B cell (primary cell): ENCODE measurements around the gene LRRC36. TPM values are rescaled to one million over a fixed set of nuclear protein-coding genes. Genes with fewer than 3 reads are reported as not detected.

Experiments used
- ATAC-seq: fragments of 200-7000 bp; cut with Tn5 transposase; one replicate; pipeline ENCODE4 v1.10.0; 2021; ENCODE audit warnings: low read depth, mild to moderate bottlenecking, moderate number of reproducible peaks, moderate library complexity
- CTCF ChIA-PET: fragments of 350-600 bp; sonication (Branson Sonifier 250); formaldehyde crosslinking; loops from one replicate; lab custom pipeline; 2021; ENCODE audit warnings: antibody characterized with exemption, inconsistent platforms; lab: Charles Lee
- POLR2A ChIA-PET: fragments of 350-600 bp; sonication (Branson Sonifier 250); formaldehyde crosslinking; loops from one replicate; lab custom pipeline; 2021; ENCODE audit warnings: antibody characterized with exemption; lab: Charles Lee
- DNase-seq: peaks from one replicate; pipeline ENCODE4 v3.0.0; 2013
- H2AFZ ChIP-seq: 2 replicates; pipeline ENCODE4 v1.6.1; 2012; ENCODE audit warnings: mild to moderate bottlenecking, low read depth, low read length; ENCODE audit not compliant: insufficient read depth, poor library complexity, severe bottlenecking
- H3K27ac ChIP-seq, 2 donors: 1 replicate in 1 of 2; 2 replicates in 1 of 2; pipeline ENCODE4 v1.5.1; 2012 to 2013; ENCODE audit warnings: low read length in 2 of 2, mild to moderate bottlenecking in 2 of 2, moderate library complexity in 1 of 2
- H3K27me3 ChIP-seq, 4 experiments: fragments of 200-600 bp in 1 of 4; sonication (generic) in 1 of 4; replicated peaks in 1 of 4; 1 replicate in 2 of 4; 2 replicates in 2 of 4; pipeline versions ENCODE4 v1.6.1 to v1.7.0; 2013 to 2016; ENCODE audit warnings: low read length in 3 of 4, mild to moderate bottlenecking in 2 of 4, mixed read lengths in 1 of 4, moderate library complexity in 1 of 4; ENCODE audit not compliant: insufficient read depth in 4 of 4, control insufficient read depth in 3 of 4; ENCODE audit errors: control extremely low read depth in 1 of 4
- H3K36me3 ChIP-seq, 2 experiments: replicated peaks in 1 of 2; 1 replicate in 1 of 2; 2 replicates in 1 of 2; pipeline versions ENCODE4 v1.6.1 to v1.7.1; 2013; ENCODE audit warnings: low read length in 1 of 2; ENCODE audit not compliant: insufficient read depth in 2 of 2, control insufficient read depth in 1 of 2; ENCODE audit errors: control extremely low read depth in 1 of 2, extremely low read depth in 1 of 2
- H3K4me1 ChIP-seq, 2 donors: fragments of 200-600 bp in 1 of 2; sonication (generic) in 1 of 2; 1 replicate in 1 of 2; 2 replicates in 1 of 2; pipeline versions ENCODE4 v1.5.1 to v1.6.1; 2013 to 2017; ENCODE audit warnings: low read length in 2 of 2; ENCODE audit not compliant: control insufficient read depth in 2 of 2, insufficient read depth in 2 of 2
- H3K4me2 ChIP-seq: replicated peaks from 2 replicates; pipeline ENCODE3; 2012; ENCODE audit warnings: mild to moderate bottlenecking, low read depth, low read length; ENCODE audit not compliant: poor library complexity, severe bottlenecking
- H3K4me3 ChIP-seq, 5 experiments: fragments of 200-600 bp in 1 of 5; sonication (generic) in 1 of 5; 1 replicate in 3 of 5; 2 replicates in 2 of 5; pipeline versions ENCODE4 v1.5.1 to v1.7.0; 2011 to 2016; ENCODE audit warnings: low read length in 4 of 5, mild to moderate bottlenecking in 4 of 5, low read depth in 2 of 5, control low read depth in 1 of 5, moderate library complexity in 1 of 5; ENCODE audit not compliant: insufficient read depth in 1 of 5; ENCODE audit errors: control extremely low read depth in 1 of 5, extremely low read depth in 1 of 5
- H3K79me2 ChIP-seq: fragments of 200-600 bp; sonication (generic); one replicate; pipeline ENCODE4 v1.6.0; 2016; ENCODE audit warnings: low read length; ENCODE audit not compliant: control insufficient read depth, insufficient read depth
- H3K9ac ChIP-seq: fragments of 200-600 bp; sonication (generic); 2 replicates; pipeline ENCODE4 v1.6.1; 2017; ENCODE audit warnings: mild to moderate bottlenecking, low read length, moderate library complexity
- H3K9me3 ChIP-seq, 3 donors: one replicate each; pipeline versions ENCODE4 v1.6.1 to v1.7.1; 2013; ENCODE audit warnings: low read length in 2 of 3; ENCODE audit not compliant: control insufficient read depth in 2 of 3, insufficient read depth in 1 of 3; ENCODE audit errors: control extremely low read depth in 1 of 3
- H4K20me1 ChIP-seq: 2 replicates; pipeline ENCODE4 v1.6.0; 2012; ENCODE audit warnings: mild to moderate bottlenecking, low read length; ENCODE audit not compliant: insufficient read depth, control insufficient read depth, poor library complexity, severe bottlenecking
- H3K27ac Mint-ChIP-seq: one replicate; pipeline ENCODE4 v1.8.0; 2021; ENCODE audit warnings: mixed read lengths
- H3K27me3 Mint-ChIP-seq: one replicate; pipeline ENCODE4 v1.8.0; 2021; ENCODE audit warnings: mixed read lengths
- H3K4me1 Mint-ChIP-seq: one replicate; pipeline ENCODE4 v1.8.0; 2021; ENCODE audit warnings: mixed read lengths
- H3K4me3 Mint-ChIP-seq: one replicate; pipeline ENCODE4 v1.8.0; 2021; ENCODE audit warnings: mixed read lengths
- H3K9me3 Mint-ChIP-seq: one replicate; pipeline ENCODE4 v1.8.0; 2022; ENCODE audit warnings: mixed read lengths; ENCODE audit not compliant: insufficient read depth
- EZH2 ChIP-seq: IDR thresholded peaks from 2 replicates; pipeline ENCODE4 v1.6.1; 2012; ENCODE audit warnings: borderline replicate concordance, low read depth, mild to moderate bottlenecking, moderate library complexity, low read length; ENCODE audit not compliant: insufficient read depth, poor library complexity, severe bottlenecking
- WGBS: methylation state at CpG from one replicate; pipeline ENCODE4 v1.1.5; 2013; ENCODE audit warnings: missing lambda C conversion rate; ENCODE audit not compliant: insufficient coverage; 5-methylcytosine and 5-hydroxymethylcytosine counted together
- intact Hi-C: fragments of 100-400 bp; cut with micrococcal nuclease; formaldehyde crosslinking; loops from one replicate; pipeline ENCODE4 v1.10.0; 2022
- polyA plus RNA-seq: library from polyadenylated mRNA; depleted of rRNA; stranded (reverse); fragments of >200 nt; gene quantifications from 2 replicates; pipeline ENCODE4 v1.2.3, GENCODE V29; 2012
- total RNA-seq, 2 donors: library from RNA; stranded (reverse); fragments of 120-200 nt in 1 of 2; gene quantifications; 1 replicate in 1 of 2; 2 replicates in 1 of 2; pipeline versions ENCODE4 v1.2.3 to v1.2.4, GENCODE V29; 2013 to 2022
- TF ChIP-seq, protein P1 (sequence below): fragments of 200-600 bp; IDR thresholded peaks from one replicate; pipeline ENCODE4 v1.8.0; 2022; ENCODE audit warnings: antibody characterized with exemption, mild to moderate bottlenecking

The LRRC36 gene
- total and polyA plus RNA-seq, 2 donors (not counting 1 experiment from before 2014, with no cell fraction given): 0.98 TPM; not detected in 1

DNA sequence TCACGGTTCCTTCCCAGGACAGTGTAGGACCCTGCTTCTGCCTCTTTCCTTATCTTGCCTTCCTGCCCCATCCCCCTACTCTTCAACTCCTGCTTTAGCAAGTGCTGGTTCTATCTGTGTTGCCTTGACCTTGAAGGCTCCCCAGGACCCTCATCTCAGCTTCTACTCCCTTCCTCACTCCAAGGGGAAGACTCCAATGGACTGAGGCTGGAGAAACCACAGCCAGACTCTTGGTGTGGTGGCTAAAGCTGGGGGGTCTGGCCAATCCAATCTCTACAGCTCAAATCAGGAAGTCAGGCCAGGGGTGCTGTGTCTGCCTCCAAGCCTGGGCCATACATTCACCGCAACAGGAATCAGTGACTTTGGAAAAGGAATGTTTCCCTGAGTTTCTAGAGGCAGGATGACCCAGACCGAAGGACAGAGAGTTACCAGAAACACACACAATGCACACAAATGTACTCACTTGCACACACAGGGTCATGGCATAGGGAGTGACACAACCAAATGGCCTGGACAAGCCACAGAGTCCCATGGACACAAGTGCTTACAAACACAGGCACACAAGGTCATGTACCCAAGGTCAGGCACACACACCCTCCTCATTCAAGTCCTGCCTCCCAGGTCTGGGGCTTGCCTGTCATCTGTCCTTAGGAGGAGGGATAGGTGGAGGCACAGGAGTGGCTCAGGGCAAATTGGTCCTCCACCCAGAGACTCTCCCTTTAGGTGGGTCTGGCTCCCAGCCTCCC, 102.6 kb downstream of the LRRC36 start:
- ATAC-seq (no peak), DNase-seq (peak; percentile 38)
- H2AFZ ChIP-seq: no peak overlapping the region
- no peaks in the 10 kb centered on the region for H3K9me3 Mint-ChIP-seq
- H3K27me3 Mint-ChIP-seq: peaks cover 46% of the 10 kb centered on the region
- intact Hi-C loops: no loop called here
- H3K4me2 ChIP-seq: no peak overlapping the region
- H3K4me3 Mint-ChIP-seq: peak overlapping the region; percentile 59
- no peaks in the 10 kb centered on the region for H3K9me3 ChIP-seq
- peaks cover 23% of the 10 kb centered on the region for H3K4me1 Mint-ChIP-seq
- H3K4me3 ChIP-seq: no peak overlapping the region
- no peak for TF ChIP-seq EZH2
- TF ChIP-seq, protein P1, sequence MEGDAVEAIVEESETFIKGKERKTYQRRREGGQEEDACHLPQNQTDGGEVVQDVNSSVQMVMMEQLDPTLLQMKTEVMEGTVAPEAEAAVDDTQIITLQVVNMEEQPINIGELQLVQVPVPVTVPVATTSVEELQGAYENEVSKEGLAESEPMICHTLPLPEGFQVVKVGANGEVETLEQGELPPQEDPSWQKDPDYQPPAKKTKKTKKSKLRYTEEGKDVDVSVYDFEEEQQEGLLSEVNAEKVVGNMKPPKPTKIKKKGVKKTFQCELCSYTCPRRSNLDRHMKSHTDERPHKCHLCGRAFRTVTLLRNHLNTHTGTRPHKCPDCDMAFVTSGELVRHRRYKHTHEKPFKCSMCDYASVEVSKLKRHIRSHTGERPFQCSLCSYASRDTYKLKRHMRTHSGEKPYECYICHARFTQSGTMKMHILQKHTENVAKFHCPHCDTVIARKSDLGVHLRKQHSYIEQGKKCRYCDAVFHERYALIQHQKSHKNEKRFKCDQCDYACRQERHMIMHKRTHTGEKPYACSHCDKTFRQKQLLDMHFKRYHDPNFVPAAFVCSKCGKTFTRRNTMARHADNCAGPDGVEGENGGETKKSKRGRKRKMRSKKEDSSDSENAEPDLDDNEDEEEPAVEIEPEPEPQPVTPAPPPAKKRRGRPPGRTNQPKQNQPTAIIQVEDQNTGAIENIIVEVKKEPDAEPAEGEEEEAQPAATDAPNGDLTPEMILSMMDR: no peak
- WGBS: 90% methylated on average over 2 of the region's 3 CpGs
- ChIA-PET CTCF (interaction anchor here (1.4 to 4.1 kb wide), 10 partner anchors 12 to 168 kb away, joined by 3 to 81 read pairs (median 10); partner anchors contain the start of gene ZDHHC1), POLR2A (no interaction called here)
- H3K27ac ChIP-seq: no peak overlapping the region
- no peaks in the 10 kb centered on the region for H3K36me3 ChIP-seq
- no peak overlapping the region for H3K9ac ChIP-seq
- H3K79me2 ChIP-seq: no peaks in the 10 kb centered on the region
- H4K20me1 ChIP-seq: no peaks in the 10 kb centered on the region
- no peak overlapping the region for H3K27ac Mint-ChIP-seq
- peaks cover 0 to 47% (median 17%) of the 10 kb centered on the region in 4 experiments for H3K27me3 ChIP-seq
- H3K4me1 ChIP-seq: peaks cover 20 to 22% of the 10 kb centered on the region in 2 donors
